Bronchial epithelial cell (primary cell): Measurements from ENCODE around the gene ITPKB. TPM values are rescaled to one million over a fixed set of nuclear protein-coding genes. Genes with fewer than 3 reads are reported as not detected.

Experiments used
- DNase-seq: peaks from one replicate; pipeline ENCODE4 v3.0.0-alpha.2; 2010; ENCODE audit warnings: low read depth
- FAIRE-seq: peaks from 2 replicates; lab custom pipeline; 2011; peaks lifted over from hg19 to GRCh38; lab: Jason Lieb, UNC
- H3K27me3 ChIP-seq: 2 replicates; pipeline ENCODE4 v1.5.1; 2011; ENCODE audit warnings: low read length; ENCODE audit not compliant: control insufficient read depth, insufficient read depth
- H3K36me3 ChIP-seq: 2 replicates; pipeline ENCODE4 v1.5.1; 2011; ENCODE audit warnings: low read length; ENCODE audit not compliant: control insufficient read depth, insufficient read depth
- H3K4me3 ChIP-seq: 2 replicates; pipeline ENCODE4 v1.5.1; 2011; ENCODE audit warnings: mild to moderate bottlenecking, low read depth, low read length, control low read depth
- CTCF ChIP-seq: IDR thresholded peaks from 2 replicates; pipeline ENCODE4 v1.5.1; 2011; ENCODE audit warnings: mild to moderate bottlenecking, moderate library complexity, low read length, control low read depth, inconsistent platforms; ENCODE audit not compliant: insufficient read depth, severe bottlenecking
- total RNA-seq: library from RNA; depleted of rRNA; stranded (reverse); fragments of >200 nt; gene quantifications from 2 replicates; pipeline ENCODE4 v1.2.1, GENCODE V29; 2014

ITPKB gene
- total RNA-seq, 1 donor from 2014 or later = 1.3 TPM

GRCh38 chr1:226662642-226663326 is 76.3 kb downstream of the ITPKB start:
- H3K36me3 ChIP-seq = no peaks in the 10 kb centered on the region
- TF ChIP-seq CTCF = no peak
- DNase-seq (peak; percentile 86), FAIRE-seq (peak; percentile 98)
- H3K4me3 ChIP-seq = no peak overlapping the region
- H3K27me3 ChIP-seq = no peaks in the 10 kb centered on the region

- DNase-seq = no peak
- TF ChIP-seq CTCF = no peak
- H3K4me3 ChIP-seq = no peak overlapping the region
- H3K36me3 ChIP-seq = no peaks in the 10 kb centered on the region
- H3K27me3 ChIP-seq = no peaks in the 10 kb centered on the region
- FAIRE-seq = no peak
Measured at GRCh38 chr1:226661965-226662364, 77.1 kb downstream of the ITPKB start.

GRCh38 chr1:226661271-226661670 is 77.8 kb downstream of the ITPKB start:
- no peak for TF ChIP-seq CTCF
- DNase-seq (peak; percentile 41), FAIRE-seq (peak; percentile 43)
- Histone ChIP-seq H3K4me3 (no peak overlapping the region), H3K36me3 (no peaks in the 10 kb centered on the region), H3K27me3 (no peaks in the 10 kb centered on the region)

GRCh38 chr1:226660410-226661182 is 78.5 kb downstream of the ITPKB start:
- no peaks in the 10 kb centered on the region for H3K27me3 ChIP-seq
- DNase-seq (no peak), FAIRE-seq (no peak)

GRCh38 chr1:226659641-226660040 is 79.4 kb downstream of the ITPKB start:
- FAIRE-seq = no peak
- no peak for DNase-seq
- H3K36me3 ChIP-seq = no peaks in the 10 kb centered on the region

More at GRCh38 chr1:226660410-226661182, 78.5 kb downstream of the ITPKB start:
- no peak for TF ChIP-seq CTCF
- H3K4me3 ChIP-seq = no peak overlapping the region
- H3K36me3 ChIP-seq = no peaks in the 10 kb centered on the region

More at GRCh38 chr1:226659641-226660040, 79.4 kb downstream of the ITPKB start:
- no peak for TF ChIP-seq CTCF
- no peak overlapping the region for H3K4me3 ChIP-seq
- H3K27me3 ChIP-seq = no peaks in the 10 kb centered on the region
